Activated naive CD4-positive, alpha-beta T cell treated with anti-CD3 and anti-CD28 coated beads, Interleukin-2, amount 10 ng/mL, durations not matched to agents 7 days and 5 days (primary cell): ENCODE data around the gene APBB2.
A peak's percentile ranks its signal among the peaks of the same experiment; 100 is the strongest.

Experiments
- CTCF ChIA-PET: fragments of 350-600 bp; sonication (Branson Sonifier 250); formaldehyde crosslinking; loops from one replicate; lab custom pipeline; 2021; ENCODE audit warnings: antibody characterized with exemption; lab: Charles Lee
- DNase-seq: peaks from one replicate; pipeline ENCODE4 v3.0.0-alpha.2; 2020
- H3K27ac Mint-ChIP-seq: one replicate; pipeline ENCODE4 v1.8.0; 2021; ENCODE audit warnings: mild to moderate bottlenecking, moderate library complexity, mixed read lengths
- H3K27me3 Mint-ChIP-seq: one replicate; pipeline ENCODE4 v1.8.0; 2021; ENCODE audit warnings: mild to moderate bottlenecking, mixed read lengths
- H3K36me3 Mint-ChIP-seq: one replicate; pipeline ENCODE4 v1.8.0; 2021; ENCODE audit warnings: mixed read lengths
- H3K4me1 Mint-ChIP-seq: one replicate; pipeline ENCODE4 v1.8.0; 2021; ENCODE audit warnings: mixed read lengths
- H3K4me3 Mint-ChIP-seq: one replicate; pipeline ENCODE4 v1.8.0; 2021; ENCODE audit warnings: mild to moderate bottlenecking, moderate library complexity, mixed read lengths
- H3K9me3 Mint-ChIP-seq: one replicate; pipeline ENCODE4 v1.8.0; 2021; ENCODE audit warnings: mixed read lengths

The APBB2 gene

GRCh38 chr4:40881851-40882250, 332.5 kb downstream of the APBB2 start:
- CTCF ChIA-PET: no interaction called here
- no peak overlapping the region for H3K27ac Mint-ChIP-seq
- no peaks in the 10 kb centered on the region for H3K4me1 Mint-ChIP-seq
- DNase-seq: no peak
- no peaks in the 10 kb centered on the region for H3K36me3 Mint-ChIP-seq
- peaks cover 50% of the 10 kb centered on the region for H3K27me3 Mint-ChIP-seq
- H3K9me3 Mint-ChIP-seq: no peaks in the 10 kb centered on the region
- no peak overlapping the region for H3K4me3 Mint-ChIP-seq

GRCh38 chr4:40881096-40881495, 333.2 kb downstream of the APBB2 start:
- H3K9me3 Mint-ChIP-seq: no peaks in the 10 kb centered on the region
- CTCF ChIA-PET: no interaction called here
- H3K4me3 Mint-ChIP-seq: no peak overlapping the region
- H3K4me1 Mint-ChIP-seq: no peaks in the 10 kb centered on the region
- peaks cover 48% of the 10 kb centered on the region for H3K27me3 Mint-ChIP-seq
- no peaks in the 10 kb centered on the region for H3K36me3 Mint-ChIP-seq
- DNase-seq: no peak
- no peak overlapping the region for H3K27ac Mint-ChIP-seq

DNA sequence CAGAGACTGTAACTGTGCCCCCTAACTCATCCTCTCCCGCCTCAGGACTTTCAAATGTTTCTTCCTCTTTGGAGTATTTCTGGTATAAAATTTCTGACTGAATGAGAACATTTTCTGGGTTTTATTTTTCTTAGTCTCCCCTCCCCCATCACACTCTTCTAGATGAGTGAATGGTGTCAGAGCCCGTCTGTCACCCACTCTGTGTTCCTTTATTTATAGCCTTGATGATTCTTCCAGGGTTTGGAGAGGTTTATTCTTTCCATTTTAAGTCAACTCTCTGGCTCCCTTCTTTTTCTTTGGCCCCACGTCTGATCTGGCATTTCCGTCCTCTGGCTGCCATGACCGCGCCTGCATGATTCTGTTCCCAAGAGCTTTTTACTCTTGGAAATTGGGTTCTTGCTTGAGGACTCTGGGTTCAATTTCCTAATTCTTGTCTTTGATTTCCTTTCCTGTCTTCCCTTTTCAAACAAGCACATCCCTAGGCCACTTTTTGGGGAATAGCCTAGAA, 335.7 kb downstream of the APBB2 start:
- Mint-ChIP-seq H3K9me3 (no peaks in the 10 kb centered on the region), H3K4me3 (no peak overlapping the region), H3K36me3 (no peaks in the 10 kb centered on the region), H3K27me3 (peaks cover 48% of the 10 kb centered on the region), H3K4me1 (peaks cover 2% of the 10 kb centered on the region), H3K27ac (no peak overlapping the region)
- CTCF ChIA-PET: interaction anchor here (1.1 to 1.4 kb wide), 2 partner anchors 19 to 46 kb away, joined by 3 to 6 read pairs; no protein-coding TSS in a partner anchor
- no peak for DNase-seq

DNA sequence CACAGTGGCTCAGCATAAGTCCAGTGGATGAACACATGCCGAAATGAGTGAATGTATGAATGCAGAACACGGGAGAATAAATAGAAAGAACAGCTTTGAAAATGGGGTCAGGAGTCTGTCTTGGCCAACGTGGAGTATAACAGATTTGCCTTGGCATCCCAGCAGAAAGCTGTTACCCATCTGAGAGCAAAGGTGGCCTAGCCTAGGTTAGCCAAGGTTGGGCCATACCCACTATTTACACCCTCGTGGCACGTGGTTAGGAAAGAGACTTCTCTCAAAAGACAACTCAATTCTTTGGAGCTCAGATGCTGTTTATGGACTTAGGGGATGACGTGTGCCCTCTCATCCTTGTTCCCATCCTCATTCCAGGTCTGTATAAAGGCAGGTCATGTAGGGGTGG, 337.3 kb downstream of the APBB2 start:
- Mint-ChIP-seq H3K9me3 (no peaks in the 10 kb centered on the region), H3K4me3 (no peak overlapping the region), H3K4me1 (peaks cover 2% of the 10 kb centered on the region), H3K27ac (no peak overlapping the region), H3K36me3 (no peaks in the 10 kb centered on the region), H3K27me3 (peaks cover 36% of the 10 kb centered on the region)
- CTCF ChIA-PET: no interaction called here
- DNase-seq: no peak

GRCh38 chr4:40875507-40876150, 338.7 kb downstream of the APBB2 start:
- CTCF ChIA-PET: no interaction called here
- Mint-ChIP-seq H3K27me3 (peaks cover 27% of the 10 kb centered on the region), H3K4me1 (peaks cover 2% of the 10 kb centered on the region), H3K36me3 (no peaks in the 10 kb centered on the region), H3K4me3 (no peak overlapping the region), H3K27ac (no peak overlapping the region), H3K9me3 (no peaks in the 10 kb centered on the region)
- no peak for DNase-seq

DNA sequence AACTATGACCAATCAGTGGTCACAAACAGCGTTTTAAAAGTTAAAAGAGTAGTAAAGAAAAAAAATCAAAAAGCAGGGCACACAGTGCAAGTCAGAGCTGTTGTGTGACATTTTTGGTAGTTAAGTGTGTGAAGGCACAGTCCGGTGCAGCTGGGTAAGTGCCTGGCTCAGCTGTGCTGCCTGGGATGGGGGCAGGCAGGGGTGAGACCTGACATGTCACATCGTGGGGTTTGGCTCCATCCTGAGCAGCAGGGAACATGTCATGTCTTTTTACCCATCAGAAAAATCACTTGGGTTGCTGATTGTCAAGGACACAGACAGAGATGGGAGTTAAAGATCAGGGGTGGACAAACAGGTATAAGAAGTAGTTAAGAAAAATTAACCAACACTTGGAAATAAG, 339.4 kb downstream of the APBB2 start:
- H3K9me3 Mint-ChIP-seq: no peaks in the 10 kb centered on the region
- CTCF ChIA-PET: no interaction called here
- no peaks in the 10 kb centered on the region for H3K36me3 Mint-ChIP-seq
- no peak overlapping the region for H3K27ac Mint-ChIP-seq
- DNase-seq: no peak
- no peak overlapping the region for H3K4me3 Mint-ChIP-seq
- peaks cover 27% of the 10 kb centered on the region for H3K27me3 Mint-ChIP-seq
- H3K4me1 Mint-ChIP-seq: peaks cover 2% of the 10 kb centered on the region

DNA sequence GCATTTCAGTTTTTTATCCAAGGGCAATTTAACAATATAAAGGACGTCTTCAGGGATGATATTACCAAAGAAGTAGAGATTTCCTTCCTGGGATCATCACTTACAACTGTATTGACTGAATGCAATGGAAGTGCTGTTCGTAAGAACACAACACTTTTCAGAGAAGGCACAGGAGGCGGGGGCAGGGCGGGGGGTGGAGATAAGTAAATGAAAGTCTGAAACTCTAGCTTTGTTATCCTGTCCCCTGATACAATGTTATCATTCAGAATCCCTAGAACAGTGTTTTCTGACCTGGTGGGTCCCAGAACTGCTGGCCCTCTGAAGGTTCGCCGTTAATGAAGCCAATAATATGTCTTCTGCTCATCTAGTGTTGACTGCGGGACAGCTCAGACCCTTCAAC, 340.0 kb downstream of the APBB2 start:
- Mint-ChIP-seq H3K4me3 (no peak overlapping the region), H3K27ac (no peak overlapping the region), H3K9me3 (no peaks in the 10 kb centered on the region), H3K4me1 (peaks cover 2% of the 10 kb centered on the region), H3K36me3 (no peaks in the 10 kb centered on the region), H3K27me3 (peaks cover 25% of the 10 kb centered on the region)
- no peak for DNase-seq
- CTCF ChIA-PET: no interaction called here

GRCh38 chr4:40871695-40872250, 342.6 kb downstream of the APBB2 start:
- H3K4me3 Mint-ChIP-seq: no peak overlapping the region
- peaks cover 2% of the 10 kb centered on the region for H3K4me1 Mint-ChIP-seq
- no peak overlapping the region for H3K27ac Mint-ChIP-seq
- CTCF ChIA-PET: no interaction called here
- H3K27me3 Mint-ChIP-seq: peaks cover 10% of the 10 kb centered on the region
- no peaks in the 10 kb centered on the region for H3K36me3 Mint-ChIP-seq
- no peaks in the 10 kb centered on the region for H3K9me3 Mint-ChIP-seq
- no peak for DNase-seq

GRCh38 chr4:40870150-40870549, 344.2 kb downstream of the APBB2 start:
- CTCF ChIA-PET: interaction anchor here (1.1 kb wide), 1 partner anchor 124 kb away, joined by 3 read pairs; no protein-coding TSS in a partner anchor
- no peaks in the 10 kb centered on the region for H3K4me1 Mint-ChIP-seq
- no peak overlapping the region for H3K4me3 Mint-ChIP-seq
- H3K27ac Mint-ChIP-seq: no peak overlapping the region
- no peak for DNase-seq
- no peaks in the 10 kb centered on the region for H3K9me3 Mint-ChIP-seq
- H3K27me3 Mint-ChIP-seq: peaks cover 10% of the 10 kb centered on the region
- no peaks in the 10 kb centered on the region for H3K36me3 Mint-ChIP-seq

- H3K27me3 Mint-ChIP-seq: peaks cover 23% of the 10 kb centered on the region
- CTCF ChIA-PET: no interaction called here
- H3K4me3 Mint-ChIP-seq: no peak overlapping the region
- no peaks in the 10 kb centered on the region for H3K36me3 Mint-ChIP-seq
- no peaks in the 10 kb centered on the region for H3K4me1 Mint-ChIP-seq
- H3K27ac Mint-ChIP-seq: no peak overlapping the region
- H3K9me3 Mint-ChIP-seq: no peaks in the 10 kb centered on the region
- no peak for DNase-seq
Observed at GRCh38 chr4:40865696-40866095, 348.6 kb downstream of the APBB2 start.

DNA sequence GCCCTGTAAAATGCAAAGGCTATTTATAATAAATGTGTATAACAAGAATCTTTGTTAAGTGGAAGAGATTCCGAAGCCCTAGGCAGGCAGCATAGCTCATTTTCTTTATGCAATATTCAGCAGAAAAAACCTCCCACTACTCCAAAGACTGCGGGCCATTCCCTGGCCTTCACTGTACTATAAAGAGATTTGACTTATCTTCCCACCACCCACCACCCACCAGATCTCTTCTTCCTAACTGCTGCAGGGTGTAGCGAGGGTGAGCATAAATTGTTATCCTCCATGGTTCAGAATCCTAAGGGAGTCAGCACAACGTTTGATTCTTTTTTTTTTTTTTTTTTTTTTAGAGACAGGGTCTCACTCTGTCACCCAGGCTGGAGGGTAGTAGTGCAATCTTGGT, 349.8 kb downstream of the APBB2 start:
- Mint-ChIP-seq H3K27ac (no peak overlapping the region), H3K36me3 (no peaks in the 10 kb centered on the region), H3K27me3 (peaks cover 24% of the 10 kb centered on the region), H3K9me3 (no peaks in the 10 kb centered on the region), H3K4me1 (no peaks in the 10 kb centered on the region), H3K4me3 (no peak overlapping the region)
- CTCF ChIA-PET: interaction anchor here (0.6 kb wide), 1 partner anchor 128 kb away, joined by 3 read pairs; no protein-coding TSS in a partner anchor
- no peak for DNase-seq

GRCh38 chr4:40858962-40859361, 355.4 kb downstream of the APBB2 start:
- H3K27ac Mint-ChIP-seq: no peak overlapping the region
- H3K4me3 Mint-ChIP-seq: no peak overlapping the region
- no peaks in the 10 kb centered on the region for H3K36me3 Mint-ChIP-seq
- peaks cover 13% of the 10 kb centered on the region for H3K4me1 Mint-ChIP-seq
- peaks cover 62% of the 10 kb centered on the region for H3K27me3 Mint-ChIP-seq
- CTCF ChIA-PET: interaction anchor here (1.7 kb wide), 1 partner anchor 18 kb away, joined by 4 read pairs; no protein-coding TSS in a partner anchor
- DNase-seq: no peak
- no peaks in the 10 kb centered on the region for H3K9me3 Mint-ChIP-seq

GRCh38 chr4:40857956-40858355, 356.4 kb downstream of the APBB2 start:
- no peak overlapping the region for H3K27ac Mint-ChIP-seq
- CTCF ChIA-PET: no interaction called here
- no peaks in the 10 kb centered on the region for H3K9me3 Mint-ChIP-seq

DNA sequence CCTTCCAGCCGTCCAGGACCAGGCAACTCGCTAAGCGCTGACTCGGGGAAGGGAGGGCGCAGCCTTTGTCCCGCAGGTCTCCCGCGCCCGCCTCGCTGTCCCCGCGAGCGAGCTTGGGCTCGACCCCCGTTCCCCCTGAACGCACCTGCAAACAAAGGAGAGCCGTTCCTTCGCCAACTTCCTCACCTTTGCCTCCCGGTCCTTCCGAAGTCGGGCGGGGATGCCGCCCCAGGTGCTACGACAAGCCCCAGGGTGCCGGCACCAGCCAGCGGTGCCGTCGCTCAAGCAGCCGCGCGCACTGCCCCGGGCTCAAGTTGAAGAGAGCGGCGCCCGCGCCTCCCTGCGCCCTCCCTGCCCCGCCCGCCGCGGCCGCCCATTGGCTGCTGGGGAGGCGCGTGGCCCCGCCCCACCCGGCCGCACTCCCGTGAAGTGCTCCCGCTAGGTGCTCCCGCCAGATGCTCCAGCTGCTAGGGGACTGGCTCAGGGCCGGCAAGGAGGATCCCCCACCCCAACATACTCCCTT, 357.4 kb downstream of the APBB2 start:
- CTCF ChIA-PET: interaction anchor here (1.8 kb wide), 1 partner anchor 16 kb away, joined by 7 read pairs; no protein-coding TSS in a partner anchor
- Mint-ChIP-seq H3K27me3 (peaks cover 73% of the 10 kb centered on the region), H3K4me3 (peak overlapping the region; percentile 66), H3K9me3 (no peaks in the 10 kb centered on the region), H3K36me3 (no peaks in the 10 kb centered on the region), H3K4me1 (peaks cover 13% of the 10 kb centered on the region), H3K27ac (no peak overlapping the region)
- DNase-seq: peak; percentile 72

More at GRCh38 chr4:40857956-40858355, 356.4 kb downstream of the APBB2 start:
- Mint-ChIP-seq H3K4me1 (peaks cover 13% of the 10 kb centered on the region), H3K4me3 (no peak overlapping the region), H3K36me3 (no peaks in the 10 kb centered on the region), H3K27me3 (peaks cover 67% of the 10 kb centered on the region)
- no peak for DNase-seq
